ENCODE data around the gene UBB.

Gene UBB

DNA sequence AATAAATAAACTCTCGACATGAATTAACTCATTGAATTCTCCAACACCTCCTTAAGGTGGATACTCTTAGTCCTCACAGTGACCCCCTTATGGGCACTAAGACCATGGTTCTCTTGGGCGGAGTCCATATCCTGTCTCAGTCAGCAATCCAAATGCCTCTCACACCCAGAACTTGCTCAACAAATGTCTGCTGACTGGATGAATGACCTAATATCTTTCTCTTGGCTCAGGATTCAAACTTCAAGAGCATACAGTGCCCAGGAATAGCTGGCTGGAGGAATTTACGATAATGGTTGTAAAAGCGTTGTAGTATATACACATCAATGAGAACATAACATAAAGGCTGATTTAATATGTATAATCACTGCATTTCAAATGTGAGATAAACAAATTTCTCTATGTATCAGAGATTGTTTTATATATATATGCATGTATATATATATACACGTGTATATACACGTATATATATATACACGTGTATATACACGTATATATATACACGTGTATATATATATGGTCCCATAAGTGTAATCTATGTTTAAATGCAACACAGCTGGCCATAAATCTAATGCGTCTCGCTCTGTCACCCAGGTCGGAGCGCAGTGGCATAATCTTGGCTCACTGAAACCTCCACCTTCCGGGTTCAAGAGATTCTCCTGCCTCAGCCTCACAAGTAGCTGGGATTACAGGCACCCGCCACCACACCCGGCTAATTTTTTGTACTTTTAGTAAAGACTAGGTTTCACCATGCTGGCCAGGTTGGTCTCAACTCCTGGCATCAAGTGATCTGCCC, 6.5 kb upstream of the UBB start:
- TF ChIP-seq REST (IDR thresholded peaks at IDR 0.05; ENCODE audit: low read depth) (no peak), YY1 (IDR thresholded peaks at IDR 0.05; ENCODE audit: low read depth) (no peak), EP300 (IDR thresholded peaks at IDR 0.05; ENCODE audit: borderline replicate concordance) (no peak), FOXM1 (IDR thresholded peaks at IDR 0.05; ENCODE audit: borderline replicate concordance, low read depth) (no peak), CREB1 (IDR thresholded peaks at IDR 0.05; ENCODE audit: low read depth) (no peak), RAD21 (IDR thresholded peaks at IDR 0.05; ENCODE audit: low read depth) (no peak), TCF12 (IDR thresholded peaks at IDR 0.05; ENCODE audit: low read depth) (no peak), USF1 (IDR thresholded peaks at IDR 0.05) (no peak)

GRCh38 chr17:16377941-16378341, 3.0 kb upstream of the UBB start:
- TF ChIP-seq CREB1 (IDR thresholded peaks at IDR 0.05; ENCODE audit: low read depth) (no peak), MAX (IDR thresholded peaks at IDR 0.05) (no peak), FOXM1 (IDR thresholded peaks at IDR 0.05; ENCODE audit: borderline replicate concordance, low read depth) (no peak), CEBPB (IDR thresholded peaks at IDR 0.05) (no peak), ZBTB7A (IDR thresholded peaks at IDR 0.05; ENCODE audit: low read depth) (no peak)

GRCh38 chr17:16378636-16379282, 2.1 kb upstream of the UBB start:
- TF ChIP-seq NFIC (IDR thresholded peaks at IDR 0.05) (no peak), RAD21 (IDR thresholded peaks at IDR 0.05; ENCODE audit: low read depth) (no peak), FOXM1 (IDR thresholded peaks at IDR 0.05; ENCODE audit: borderline replicate concordance, low read depth) (no peak), YY1 (IDR thresholded peaks at IDR 0.05; ENCODE audit: low read depth) (no peak), ZBTB7A (IDR thresholded peaks at IDR 0.05; ENCODE audit: low read depth) (no peak), CREB1 (IDR thresholded peaks at IDR 0.05; ENCODE audit: low read depth) (no peak), EGR1 (IDR thresholded peaks at IDR 0.05) (no peak), CEBPB (IDR thresholded peaks at IDR 0.05) (no peak), USF1 (IDR thresholded peaks at IDR 0.05) (no peak), REST (IDR thresholded peaks at IDR 0.05; ENCODE audit: low read depth) (no peak), MAX (IDR thresholded peaks at IDR 0.05) (no peak), TCF12 (IDR thresholded peaks at IDR 0.05; ENCODE audit: low read depth) (no peak), TEAD4 (IDR thresholded peaks at IDR 0.05) (no peak), TAF1 (IDR thresholded peaks at IDR 0.05; ENCODE audit: low read depth) (no peak), EP300 (IDR thresholded peaks at IDR 0.05; ENCODE audit: borderline replicate concordance) (no peak)

DNA sequence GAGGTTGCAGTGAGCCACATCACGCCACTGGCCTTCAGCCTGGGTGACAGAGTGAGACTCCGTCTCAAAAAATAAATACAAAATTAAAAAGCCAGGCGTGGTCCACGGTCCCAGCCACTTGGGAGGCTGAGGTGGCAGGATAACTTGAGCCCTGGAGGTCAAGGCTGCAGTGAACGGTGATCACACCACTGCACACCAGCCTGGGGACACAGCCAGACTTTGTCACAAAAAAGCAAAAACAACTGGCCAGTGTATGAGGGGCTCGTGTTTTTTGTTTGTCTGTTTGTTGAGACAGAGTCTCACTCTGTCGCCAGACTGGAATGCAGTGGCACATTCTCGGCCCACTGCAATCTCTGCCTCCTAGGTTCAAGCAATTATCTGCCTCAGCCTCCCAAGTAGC, 1.2 kb upstream of the UBB start:
- TF ChIP-seq TCF12 (IDR thresholded peaks at IDR 0.05; ENCODE audit: low read depth) (no peak), MAX (IDR thresholded peaks at IDR 0.05) (no peak), USF1 (IDR thresholded peaks at IDR 0.05) (no peak), REST (IDR thresholded peaks at IDR 0.05; ENCODE audit: low read depth) (no peak), CEBPB (IDR thresholded peaks at IDR 0.05) (no peak), EGR1 (IDR thresholded peaks at IDR 0.05) (no peak), EP300 (IDR thresholded peaks at IDR 0.05; ENCODE audit: borderline replicate concordance) (no peak)

All from Ishikawa (cell line).